ENCODE data around the gene TUBGCP5. TPM values are rescaled to one million over a fixed set of nuclear protein-coding genes. Genes with fewer than 3 reads are reported as not detected.

TUBGCP5 gene
- total RNA-seq, 1 experiment from 2014 or later: 18.8 TPM

GRCh38 chr15:22980189-22981050, 58.9 kb downstream of the TUBGCP5 start, which contains the start of gene CYFIP1 (continued):
- TF ChIP-seq ZNF219 (CRISPR knock-in tag; IDR thresholded peaks at IDR 0.05; ENCODE audit: borderline replicate concordance) (peak; percentile 51; the same call in 1 of the 2 replicates), ATF6 (CRISPR knock-in tag; IDR thresholded peaks at IDR 0.05) (no peak), ZNF423 (CRISPR knock-in tag; IDR thresholded peaks at IDR 0.05) (peak; percentile 51; the same call in 1 of the 2 replicates), SOX15 (CRISPR knock-in tag; IDR thresholded peaks at IDR 0.05) (no peak), GABPB1 (CRISPR knock-in tag; IDR thresholded peaks at IDR 0.05) (no peak), SMAD4 (CRISPR knock-in tag; IDR thresholded peaks at IDR 0.05) (0 out of 2 replicates have a peak, but pooled peaks have one; percentile 8), ZNF263 (CRISPR knock-in tag; IDR thresholded peaks at IDR 0.05; ENCODE audit: low read depth) (peak; percentile 96)

- Mint-ChIP-seq H3K27ac (peak overlapping the region; percentile 77; the same call in 1 of the 2 replicates), H3K9me3 (no peaks in the 10 kb centered on the region), H3K36me3 (no peaks in the 10 kb centered on the region), H3K4me1 (peaks cover 12% of the 10 kb centered on the region), H3K4me3 (peak overlapping the region; percentile 99), H3K27me3 (ENCODE audit: low read depth) (peaks cover 42% of the 10 kb centered on the region)
- POLR2A ChIA-PET: interaction anchor here (0.9 to 1.0 kb wide), 2 partner anchors 16 to 141 kb away, joined by 3 read pairs; no protein-coding TSS in a partner anchor
- ATAC-seq: peak; percentile 36
- TF ChIP-seq PRDM15 (CRISPR knock-in tag; IDR thresholded peaks at IDR 0.05) (0 out of 2 replicates have a peak, but pooled peaks have one; percentile 14), HMGXB4 (CRISPR knock-in tag; IDR thresholded peaks at IDR 0.05) (no peak), PREB (CRISPR knock-in tag; IDR thresholded peaks at IDR 0.05; ENCODE audit: borderline replicate concordance) (no peak), NFYB (CRISPR knock-in tag; conservative IDR thresholded peaks at IDR 0.05; ENCODE audit: low read depth) (no peak), MAX (CRISPR knock-in tag; IDR thresholded peaks at IDR 0.05) (peak; percentile 34; the same call in 1 of the 2 replicates), ZNF423 (CRISPR knock-in tag; IDR thresholded peaks at IDR 0.05) (no peak)
- CTCF ChIA-PET: interaction anchor here (0.6 to 1.3 kb wide), 3 partner anchors 24 to 60 kb away, joined by 3 to 4 read pairs (median 3); partner anchors contain the start of gene TUBGCP5
- peak; percentile 63 for DNase-seq (ENCODE audit: low spot score)
These were observed 59.9 kb downstream of the TUBGCP5 start for GRCh38 chr15:22979238-22980188.

Data from WTC11 (cell line).